Neuron (in vitro differentiated cells): ENCODE measurements around the gene CHST13.

Experiments used
- H2AFZ ChIP-seq: one replicate; pipeline ENCODE4 v1.6.1; 2013; ENCODE audit warnings: low read depth, mild to moderate bottlenecking, inconsistent platforms, low read length, moderate library complexity
- H3K27me3 ChIP-seq: one replicate; pipeline ENCODE4 v1.6.1; 2013; ENCODE audit warnings: low read length; ENCODE audit not compliant: insufficient read depth
- H3K36me3 ChIP-seq: one replicate; pipeline ENCODE4 v1.6.1; 2013; ENCODE audit warnings: low read length; ENCODE audit not compliant: insufficient read depth
- H3K4me1 ChIP-seq: one replicate; pipeline ENCODE4 v1.6.1; 2013; ENCODE audit warnings: low read length; ENCODE audit not compliant: insufficient read depth
- H3K4me3 ChIP-seq: 2 replicates; pipeline ENCODE4 v1.5.1; 2013; ENCODE audit warnings: mild to moderate bottlenecking, low read length, moderate library complexity
- H3K9me3 ChIP-seq: one replicate; pipeline ENCODE4 v1.6.1; 2013; ENCODE audit warnings: low read length

CHST13 gene

DNA sequence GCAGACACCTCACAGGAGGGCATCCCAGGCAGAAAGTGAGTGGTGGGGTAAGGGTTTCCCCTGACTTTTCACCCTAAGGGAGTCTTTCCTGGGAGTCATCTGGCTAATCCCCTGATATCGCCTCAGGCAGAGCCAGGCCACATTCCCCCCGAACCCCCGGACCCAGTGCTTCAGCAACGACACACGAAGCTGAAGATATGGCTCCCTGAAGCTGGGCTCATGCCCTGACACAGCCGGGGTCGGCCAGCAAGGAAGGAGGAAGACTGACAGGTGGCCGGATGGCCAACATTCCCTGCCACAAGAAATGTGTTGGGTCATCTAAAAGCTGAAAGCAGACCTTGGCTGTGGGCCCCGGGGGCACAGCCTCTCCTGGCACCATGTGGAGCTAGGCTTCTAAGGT is 14.4 kb downstream of the CHST13 start:
- Histone ChIP-seq H3K36me3 (no peaks in the 10 kb centered on the region), H3K27me3 (peaks cover 10% of the 10 kb centered on the region), H3K4me1 (no peaks in the 10 kb centered on the region), H2AFZ (no peak overlapping the region), H3K9me3 (no peaks in the 10 kb centered on the region), H3K4me3 (no peak overlapping the region)

DNA sequence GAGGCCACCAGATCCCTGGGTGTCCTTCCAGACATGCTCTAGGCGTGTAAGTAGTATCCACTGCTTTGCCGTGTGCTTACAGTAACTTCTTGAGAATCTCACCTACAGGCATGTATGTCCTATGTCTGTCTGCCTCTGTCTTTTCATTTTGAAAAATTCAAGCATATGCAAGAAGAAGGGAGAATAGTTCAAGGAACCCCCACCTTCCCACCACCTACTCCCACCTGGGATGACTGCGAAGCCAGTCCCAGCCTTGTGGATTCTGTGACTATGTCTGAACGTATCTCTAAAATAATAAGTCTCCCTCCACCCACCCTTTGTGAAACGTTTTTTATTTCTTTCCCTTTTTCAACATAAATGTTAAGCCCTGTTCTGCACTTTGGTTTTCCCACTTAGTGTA is 15.0 kb downstream of the CHST13 start:
- Histone ChIP-seq H2AFZ (no peak overlapping the region), H3K9me3 (no peaks in the 10 kb centered on the region), H3K27me3 (peaks cover 10% of the 10 kb centered on the region), H3K36me3 (no peaks in the 10 kb centered on the region), H3K4me1 (no peaks in the 10 kb centered on the region), H3K4me3 (no peak overlapping the region)

DNA sequence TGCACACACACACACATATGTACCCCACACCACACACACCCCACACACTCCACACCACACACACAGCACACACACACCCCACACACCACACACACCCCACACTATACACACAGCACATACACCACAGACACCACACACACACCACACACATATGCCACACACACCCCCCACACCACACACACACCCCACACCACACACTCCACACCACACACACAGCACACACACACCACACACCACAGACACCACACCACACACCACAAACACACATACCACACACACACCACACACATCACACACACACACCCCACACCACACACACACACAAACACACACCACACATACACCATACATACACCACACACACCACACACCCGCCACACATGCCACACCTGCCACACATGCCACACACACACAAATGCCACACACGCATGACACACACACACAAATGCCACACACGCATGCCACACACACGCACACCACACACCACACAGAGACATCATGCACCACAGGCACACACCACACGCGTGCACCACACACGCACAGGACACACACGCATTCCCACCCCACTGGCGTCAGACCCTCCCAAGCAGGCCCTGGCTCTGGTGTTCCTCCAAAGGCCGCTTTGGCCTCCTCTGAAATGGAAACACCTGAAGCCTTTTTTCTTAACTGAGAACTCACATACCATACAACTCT is 15.7 kb downstream of the CHST13 start:
- no peaks in the 10 kb centered on the region for H3K9me3 ChIP-seq
- H3K27me3 ChIP-seq: peaks cover 10% of the 10 kb centered on the region
- H3K36me3 ChIP-seq: no peaks in the 10 kb centered on the region
- H3K4me3 ChIP-seq: no peak overlapping the region
- H2AFZ ChIP-seq: no peak overlapping the region
- no peaks in the 10 kb centered on the region for H3K4me1 ChIP-seq

DNA sequence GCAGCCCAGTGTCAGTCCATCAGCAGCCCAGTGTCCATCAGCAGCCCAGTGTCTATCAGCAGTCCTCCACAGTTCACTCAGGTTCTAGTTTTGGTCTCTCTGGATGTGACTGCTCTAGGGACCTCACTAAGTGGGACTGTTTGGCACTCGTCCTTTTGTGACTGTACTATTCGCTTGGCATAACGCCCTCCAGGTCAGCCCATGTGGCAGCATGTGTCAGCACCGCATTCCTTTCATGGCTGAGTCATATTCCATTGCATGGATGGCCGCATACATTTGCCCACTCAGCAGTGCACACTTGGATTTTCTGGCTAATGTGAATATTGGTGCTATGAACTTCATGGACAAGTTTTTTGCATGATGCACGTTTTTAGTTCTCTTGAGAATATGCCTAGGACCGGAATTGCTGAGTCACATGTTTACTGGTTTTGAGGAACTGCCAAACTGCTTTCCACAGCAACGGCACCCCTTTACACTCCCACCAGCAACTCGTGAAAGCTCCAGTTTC is 16.4 kb downstream of the CHST13 start:
- Histone ChIP-seq H3K4me3 (no peak overlapping the region), H3K9me3 (no peaks in the 10 kb centered on the region), H3K27me3 (peaks cover 7% of the 10 kb centered on the region), H3K36me3 (no peaks in the 10 kb centered on the region), H3K4me1 (no peaks in the 10 kb centered on the region), H2AFZ (no peak overlapping the region)

DNA sequence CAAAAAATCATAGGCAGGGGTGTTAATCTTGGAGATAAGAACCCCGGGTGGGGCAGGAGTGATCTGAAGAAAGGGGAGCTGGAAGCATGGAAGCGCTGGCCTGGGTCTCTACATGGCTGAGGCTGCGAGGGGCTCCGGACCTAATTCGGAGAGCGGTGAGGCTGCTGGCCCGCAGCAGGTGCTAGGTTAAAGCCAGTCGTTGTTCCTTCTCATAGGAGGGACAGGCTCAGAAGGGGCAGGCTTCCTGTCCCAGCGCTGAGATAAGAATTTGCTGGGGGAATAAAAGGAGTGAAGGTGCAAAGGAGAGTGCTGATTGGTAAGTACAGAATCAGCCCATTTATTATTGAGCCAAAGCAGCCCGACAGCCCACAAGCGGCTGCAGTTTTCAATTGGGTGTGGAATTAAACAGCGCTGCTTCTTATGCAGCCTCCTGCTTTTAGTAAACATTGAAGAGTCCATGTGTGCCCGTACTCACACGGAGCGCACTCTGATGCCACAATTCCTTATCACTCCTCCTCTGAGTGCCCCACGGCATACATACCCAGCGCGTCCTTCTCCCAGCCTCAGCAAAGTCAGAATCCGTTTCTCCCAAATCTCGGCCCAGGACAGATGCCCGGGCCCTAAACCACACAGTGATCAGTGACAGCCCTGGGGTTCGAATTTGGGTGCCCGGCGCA is 17.1 kb downstream of the CHST13 start:
- Histone ChIP-seq H3K9me3 (no peaks in the 10 kb centered on the region), H3K4me3 (no peak overlapping the region), H3K27me3 (peaks cover 6% of the 10 kb centered on the region), H2AFZ (no peak overlapping the region), H3K4me1 (no peaks in the 10 kb centered on the region), H3K36me3 (no peaks in the 10 kb centered on the region)

DNA sequence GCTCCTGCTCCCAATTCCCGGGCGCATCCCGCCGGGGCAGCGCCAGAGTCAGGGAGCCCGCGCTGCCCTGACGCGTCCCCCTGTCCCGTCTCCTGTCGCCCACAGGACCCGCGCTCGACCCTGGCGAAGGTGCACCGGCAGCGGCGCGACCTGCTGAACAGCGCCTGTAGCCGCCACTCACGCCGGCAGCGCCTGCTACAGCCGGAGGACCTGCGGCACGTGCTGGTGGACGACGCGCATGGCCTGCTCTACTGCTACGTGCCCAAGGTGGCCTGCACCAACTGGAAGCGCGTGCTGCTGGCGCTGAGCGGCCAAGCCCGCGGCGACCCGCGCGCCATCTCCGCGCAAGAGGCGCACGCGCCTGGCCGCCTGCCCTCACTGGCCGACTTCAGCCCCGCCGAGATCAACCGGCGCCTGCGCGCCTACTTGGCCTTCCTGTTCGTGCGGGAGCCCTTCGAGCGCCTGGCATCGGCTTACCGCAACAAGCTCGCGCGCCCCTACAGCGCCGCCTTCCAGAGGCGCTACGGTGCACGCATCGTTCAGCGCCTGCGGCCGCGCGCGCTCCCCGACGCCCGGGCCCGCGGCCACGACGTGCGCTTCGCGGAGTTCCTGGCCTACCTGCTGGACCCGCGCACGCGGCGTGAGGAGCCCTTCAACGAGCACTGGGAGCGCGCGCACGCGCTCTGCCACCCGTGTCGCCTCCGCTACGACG is 17.8 kb downstream of the CHST13 start:
- Histone ChIP-seq H3K36me3 (no peaks in the 10 kb centered on the region), H3K4me1 (no peaks in the 10 kb centered on the region), H3K4me3 (no peak overlapping the region), H3K9me3 (no peaks in the 10 kb centered on the region), H2AFZ (no peak overlapping the region), H3K27me3 (peaks cover 3% of the 10 kb centered on the region)

DNA sequence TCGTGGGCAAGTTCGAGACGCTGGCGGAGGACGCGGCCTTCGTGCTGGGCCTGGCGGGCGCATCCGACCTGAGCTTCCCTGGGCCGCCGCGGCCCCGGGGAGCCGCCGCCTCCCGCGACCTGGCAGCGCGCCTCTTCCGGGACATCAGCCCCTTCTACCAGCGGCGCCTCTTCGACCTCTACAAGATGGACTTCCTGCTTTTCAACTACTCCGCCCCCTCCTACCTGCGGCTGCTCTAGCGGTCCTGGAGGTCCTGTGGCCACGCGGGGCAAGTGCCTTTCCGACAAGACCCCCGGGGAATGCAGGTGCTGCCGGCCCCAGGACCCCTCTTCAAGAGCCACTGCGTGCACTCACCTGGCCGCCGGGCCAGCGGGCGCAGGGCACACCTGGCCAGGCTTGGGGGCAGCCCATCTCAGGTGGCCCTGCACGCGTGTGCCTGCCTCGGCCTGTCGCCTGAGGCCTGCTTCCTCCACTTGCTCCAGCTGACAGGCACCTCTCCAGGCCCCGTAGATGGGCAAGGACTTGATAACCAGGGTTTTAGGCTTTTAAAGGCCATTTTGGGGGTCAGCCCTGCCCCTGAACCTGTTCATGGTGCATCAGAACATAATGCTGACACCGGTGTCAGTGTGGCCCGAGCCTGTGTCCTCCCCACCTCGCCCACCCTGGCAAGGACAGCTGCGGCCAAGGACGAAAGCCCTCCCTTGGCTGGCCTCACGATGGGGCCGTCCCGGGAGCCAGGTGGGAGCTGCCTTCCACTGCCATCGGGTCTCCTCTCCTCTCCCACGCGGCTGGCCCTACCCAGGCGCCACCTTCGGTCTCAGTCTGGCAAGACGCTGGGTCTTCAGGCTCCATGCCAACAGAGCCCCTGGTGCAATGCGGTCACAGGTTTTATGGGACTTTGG is 18.6 kb downstream of the CHST13 start:
- Histone ChIP-seq H3K4me3 (no peak overlapping the region), H2AFZ (no peak overlapping the region), H3K4me1 (no peaks in the 10 kb centered on the region), H3K9me3 (no peaks in the 10 kb centered on the region), H3K27me3 (peaks cover 3% of the 10 kb centered on the region), H3K36me3 (no peaks in the 10 kb centered on the region)

DNA sequence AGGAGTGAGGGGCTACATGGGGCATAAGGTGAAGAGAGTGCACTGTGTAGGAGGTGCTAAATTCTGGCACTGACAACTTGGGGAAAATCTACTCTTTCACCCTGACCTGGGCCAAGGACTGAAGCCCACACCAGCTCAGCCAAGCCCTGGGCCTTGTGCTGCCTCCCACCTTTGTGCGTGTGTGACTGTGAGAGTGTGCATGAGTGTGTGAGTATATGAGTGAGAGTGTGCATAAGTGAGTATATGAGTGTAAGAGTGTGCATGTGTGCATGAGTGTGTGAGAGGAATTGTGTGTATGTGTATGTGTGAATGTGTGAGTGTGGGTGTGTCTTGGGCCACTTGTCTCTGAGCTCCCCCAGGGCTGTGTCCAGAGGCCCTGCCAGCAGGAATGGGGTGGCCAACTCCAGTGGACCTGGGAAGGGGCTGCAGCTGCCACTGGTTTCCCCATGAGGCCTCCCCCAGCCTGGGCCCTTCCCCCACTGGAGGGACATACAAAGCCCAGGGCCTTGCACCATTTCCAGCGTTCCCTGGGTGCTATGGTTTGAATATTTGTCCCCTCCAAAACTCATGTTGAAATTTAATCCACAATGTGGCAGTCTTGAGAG is 19.6 kb downstream of the CHST13 start:
- Histone ChIP-seq H3K36me3 (no peaks in the 10 kb centered on the region), H3K27me3 (no peaks in the 10 kb centered on the region), H3K4me1 (no peaks in the 10 kb centered on the region), H3K9me3 (no peaks in the 10 kb centered on the region), H2AFZ (no peak overlapping the region), H3K4me3 (no peak overlapping the region)

DNA sequence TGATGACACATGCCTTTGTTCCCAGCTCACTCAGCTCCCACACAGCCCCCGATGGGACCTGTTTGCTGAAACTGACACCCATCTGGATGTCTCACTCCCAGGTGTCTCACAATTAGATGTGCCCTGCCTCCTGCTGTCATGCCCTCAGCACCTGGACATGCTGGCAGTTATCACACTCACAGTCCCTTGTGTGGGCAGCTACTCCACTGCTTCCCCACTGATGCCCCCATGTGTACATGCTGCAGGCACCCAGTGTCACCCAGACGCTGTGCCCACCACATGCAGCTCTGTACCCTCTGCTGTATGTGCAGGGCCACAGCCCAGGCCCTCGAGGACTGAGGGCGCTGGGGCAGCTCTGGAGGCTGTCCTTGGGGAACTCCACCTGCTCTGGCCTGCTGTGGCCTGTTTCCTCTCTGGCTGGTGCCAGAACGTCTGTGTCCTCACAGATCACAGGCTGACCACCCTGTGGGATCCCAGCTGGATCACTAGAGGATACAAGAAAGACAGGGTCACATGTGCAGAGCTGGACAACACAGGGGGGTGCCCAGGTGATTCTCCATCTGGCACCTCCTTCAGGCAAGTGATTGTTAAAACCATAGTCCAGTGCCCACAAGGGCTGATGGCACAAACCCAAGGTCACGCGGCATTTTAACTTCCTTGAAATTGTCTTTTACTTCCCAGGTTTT is 20.8 kb downstream of the CHST13 start:
- no peaks in the 10 kb centered on the region for H3K36me3 ChIP-seq
- no peaks in the 10 kb centered on the region for H3K27me3 ChIP-seq
- H2AFZ ChIP-seq: no peak overlapping the region
- no peaks in the 10 kb centered on the region for H3K4me1 ChIP-seq
- H3K9me3 ChIP-seq: no peaks in the 10 kb centered on the region
- H3K4me3 ChIP-seq: no peak overlapping the region

DNA sequence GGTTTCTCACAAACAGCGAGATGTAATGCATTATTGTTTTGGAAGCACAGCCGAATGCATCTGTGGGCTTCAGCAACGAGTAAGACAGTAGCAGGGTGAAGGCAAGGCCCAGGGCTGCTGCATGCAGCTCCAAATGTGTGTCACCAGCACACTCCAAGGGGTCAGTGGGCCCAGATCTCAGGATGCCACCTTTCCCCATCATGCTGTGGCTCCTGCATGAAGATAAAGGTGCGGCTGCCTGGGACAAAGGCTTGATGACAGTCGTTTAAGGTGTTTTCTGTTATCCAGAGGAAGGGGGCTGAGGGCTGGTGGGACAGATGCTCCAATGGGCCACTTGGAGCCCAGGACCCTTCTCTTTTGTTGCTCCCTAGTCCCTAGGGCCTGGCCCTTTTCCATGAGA is 21.6 kb downstream of the CHST13 start:
- no peaks in the 10 kb centered on the region for H3K36me3 ChIP-seq
- H3K27me3 ChIP-seq: no peaks in the 10 kb centered on the region
- H3K4me1 ChIP-seq: no peaks in the 10 kb centered on the region
- H2AFZ ChIP-seq: no peak overlapping the region
- H3K4me3 ChIP-seq: no peak overlapping the region
- no peaks in the 10 kb centered on the region for H3K9me3 ChIP-seq

DNA sequence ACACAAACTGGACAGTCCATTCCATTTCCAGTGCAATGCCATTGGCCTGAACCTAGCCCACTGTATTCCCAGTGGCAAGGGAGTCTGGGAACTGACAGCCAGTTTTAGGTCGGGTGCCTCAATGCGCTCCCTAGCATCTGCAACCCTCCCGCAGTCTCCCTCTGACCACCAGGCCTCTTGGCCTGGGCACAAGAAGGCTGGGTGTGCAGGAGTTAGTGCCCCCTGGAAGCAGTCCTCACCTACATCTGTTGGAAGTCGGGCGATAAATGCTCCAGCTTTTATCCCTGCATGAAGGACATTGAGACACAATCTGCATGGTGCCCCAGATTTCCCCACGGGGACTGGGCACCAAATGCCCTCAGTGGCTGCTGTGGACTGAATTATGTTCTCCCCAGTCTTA is 22.1 kb downstream of the CHST13 start:
- no peak overlapping the region for H2AFZ ChIP-seq
- no peak overlapping the region for H3K4me3 ChIP-seq
- no peaks in the 10 kb centered on the region for H3K27me3 ChIP-seq
- no peaks in the 10 kb centered on the region for H3K9me3 ChIP-seq
- no peaks in the 10 kb centered on the region for H3K4me1 ChIP-seq
- no peaks in the 10 kb centered on the region for H3K36me3 ChIP-seq
